ENCODE results near the gene CD300LD. TPM values are rescaled to one million over a fixed set of nuclear protein-coding genes. Genes with fewer than 3 reads are reported as not detected.
"Not testable (repeated sequence)": the region's sequence is repeated elsewhere in the genome, so short reads cannot be mapped to it uniquely, and the experiment has no call there.

The CD300LD gene
- polyA plus RNA-seq, 2 of the 4 experiments (the other 2 are of a cell fraction), result not detected

GRCh38 chr17:74582633-74583032, 9.4 kb downstream of the CD300LD start:
- POLR2A ChIA-PET, result no interaction called here
- Histone ChIP-seq H3K9me3 (no peaks in the 10 kb centered on the region), H3K4me1 (no peaks in the 10 kb centered on the region), H3K4me2 (no peak overlapping the region), H3K27ac (no peak overlapping the region), H3K4me3 (no peak overlapping the region)
- FAIRE-seq (no peak), ATAC-seq (peak; percentile 25 to 29; a peak in 1 of 6 replicates), DNase-seq (ENCODE audit: low read depth in 1 of 2, low spot score in 1 of 2) (no peak)
- CTCF ChIA-PET, result interaction anchor here (1.1 to 8.7 kb wide), 3 partner anchors 9 to 20 kb away, joined by 4 to 53 read pairs (median 6); partner anchors contain the start of genes CD300H and CD300LD
- WGBS (ENCODE audit: missing lambda C conversion rate), result 62% methylated on average over 10 of the region's 10 CpGs
- TF ChIP-seq RNF2 (IDR thresholded peaks at IDR 0.05; ENCODE audit: borderline replicate concordance, low read depth), result no peak

GRCh38 chr17:74579900-74580299, 12.2 kb downstream of the CD300LD start:
- no peaks in the 10 kb centered on the region for H3K9me3 ChIP-seq
- POLR2A ChIA-PET, result interaction anchor here (0.7 kb wide), 1 partner anchor 11 kb away, joined by 3 read pairs; no protein-coding TSS in a partner anchor
- H3K27ac ChIP-seq, result no peak overlapping the region
- CTCF ChIA-PET, result interaction anchor here (1.0 to 8.7 kb wide), 7 partner anchors 10 to 212 kb away, joined by 3 to 53 read pairs (median 6); partner anchors contain the start of gene CD300H
- H3K4me2 ChIP-seq, result no peak overlapping the region
- TF ChIP-seq ZC3H11A (IDR thresholded peaks at IDR 0.05) (no peak), FOSB (CRISPR knock-in tag; IDR thresholded peaks at IDR 0.05) (no peak), GATA3 (IDR thresholded peaks at IDR 0.05; ENCODE audit: borderline replicate concordance) (no peak)
- no peak overlapping the region for H3K4me3 ChIP-seq
- 63% methylated on average over 7 of the region's 7 CpGs for WGBS (ENCODE audit: missing lambda C conversion rate)
- DNase-seq (ENCODE audit: low read depth in 1 of 2, low spot score in 1 of 2) (no peak), FAIRE-seq (no peak), ATAC-seq (no peak)
- no peaks in the 10 kb centered on the region for H3K4me1 ChIP-seq

GRCh38 chr17:74578979-74579378, 13.1 kb downstream of the CD300LD start:
- POLR2A ChIA-PET, result no interaction called here
- Histone ChIP-seq H3K27ac (no peak overlapping the region), H3K4me3 (no peak overlapping the region), H3K4me2 (no peak overlapping the region), H3K4me1 (no peaks in the 10 kb centered on the region), H3K9me3 (no peaks in the 10 kb centered on the region)
- FAIRE-seq (no peak), ATAC-seq (no peak), DNase-seq (ENCODE audit: low read depth in 1 of 2, low spot score in 1 of 2) (no peak)
- TF ChIP-seq HES2 (IDR thresholded peaks at IDR 0.05), result no peak
- no peak for TF ChIP-seq HOXB5 (CRISPR knock-in tag; IDR thresholded peaks at IDR 0.05)
- no peak for TF ChIP-seq CBX8 (IDR thresholded peaks at IDR 0.05)
- TF ChIP-seq EHF (CRISPR knock-in tag; IDR thresholded peaks at IDR 0.05), result no peak
- TF ChIP-seq JUNB (IDR thresholded peaks at IDR 0.05), result no peak
- WGBS (ENCODE audit: missing lambda C conversion rate), result 59% methylated on average over 9 of the region's 9 CpGs
- CTCF ChIA-PET, result interaction anchor here (0.6 to 8.7 kb wide), 7 partner anchors 9 to 211 kb away, joined by 3 to 53 read pairs (median 4); partner anchors contain the start of genes CD300H and RAB37

- Histone ChIP-seq H3K27ac (no peak overlapping the region), H3K4me1 (peaks cover 10% of the 10 kb centered on the region), H3K4me2 (no peak overlapping the region), H3K9me3 (no peaks in the 10 kb centered on the region), H3K4me3 (no peak overlapping the region)
- ATAC-seq (no peak), DNase-seq (ENCODE audit: low read depth in 1 of 2, low spot score in 1 of 2) (no peak), FAIRE-seq (no peak)
- CTCF ChIA-PET, result interaction anchor here (0.5 to 8.7 kb wide), 6 partner anchors 8 to 188 kb away, joined by 3 to 53 read pairs (median 6); partner anchors contain the start of gene CD300H
- POLR2A ChIA-PET, result no interaction called here
- no peak for TF ChIP-seq ESRRA (IDR thresholded peaks at IDR 0.05; ENCODE audit: borderline replicate concordance, low read length)
- TF ChIP-seq FOXS1 (CRISPR knock-in tag; IDR thresholded peaks at IDR 0.05), result no peak
- no peak for TF ChIP-seq POLR2A (IDR thresholded peaks at IDR 0.05; ENCODE audit: low read length)
- TF ChIP-seq MAFK (IDR thresholded peaks at IDR 0.05; ENCODE audit: partially characterized antibody), result no peak
- TF ChIP-seq PHF8 (IDR thresholded peaks at IDR 0.05; ENCODE audit: borderline replicate concordance, low read depth), result no peak
- whole genome bisulfite sequencing (ENCODE audit: missing lambda C conversion rate), result 27% methylated on average over 5 of the region's 5 CpGs
These were observed 17.5 kb downstream of the CD300LD start for GRCh38 chr17:74574489-74575142.

- CTCF ChIA-PET, result interaction anchor here (0.9 to 4.8 kb wide), 6 partner anchors 16 to 162 kb away, joined by 3 to 25 read pairs (median 6); partner anchors contain the start of gene CD300LD
These were observed 18.4 kb downstream of the CD300LD start for GRCh38 chr17:74573635-74574034.

More at GRCh38 chr17:74573635-74574034, 18.4 kb downstream of the CD300LD start:
- POLR2A ChIA-PET; FAIRE-seq; H3K4me2 ChIP-seq; H3K27ac ChIP-seq; H3K9me3 ChIP-seq; ATAC-seq; DNase-seq (ENCODE audit: low read depth in 1 of 2, low spot score in 1 of 2); H3K4me3 ChIP-seq: not testable (repeated sequence)
- H3K4me1 ChIP-seq, result peaks cover 20% of the 10 kb centered on the region

Data from A549 (cell line).